Measurements from ENCODE around the gene TMEM181.

TMEM181 gene

GRCh38 chr6:158622545-158623190 lies 62.8 kb downstream of the TMEM181 start:
- no peak for DNase-seq (ENCODE audit: low read depth)
- H3K4me3 ChIP-seq (replicated peaks; ENCODE audit: low read depth, low read length) = no peak overlapping the region
- TF ChIP-seq CTCF (IDR thresholded peaks at IDR 0.05; ENCODE audit: low read length, missing control alignments) = no peak

DNA sequence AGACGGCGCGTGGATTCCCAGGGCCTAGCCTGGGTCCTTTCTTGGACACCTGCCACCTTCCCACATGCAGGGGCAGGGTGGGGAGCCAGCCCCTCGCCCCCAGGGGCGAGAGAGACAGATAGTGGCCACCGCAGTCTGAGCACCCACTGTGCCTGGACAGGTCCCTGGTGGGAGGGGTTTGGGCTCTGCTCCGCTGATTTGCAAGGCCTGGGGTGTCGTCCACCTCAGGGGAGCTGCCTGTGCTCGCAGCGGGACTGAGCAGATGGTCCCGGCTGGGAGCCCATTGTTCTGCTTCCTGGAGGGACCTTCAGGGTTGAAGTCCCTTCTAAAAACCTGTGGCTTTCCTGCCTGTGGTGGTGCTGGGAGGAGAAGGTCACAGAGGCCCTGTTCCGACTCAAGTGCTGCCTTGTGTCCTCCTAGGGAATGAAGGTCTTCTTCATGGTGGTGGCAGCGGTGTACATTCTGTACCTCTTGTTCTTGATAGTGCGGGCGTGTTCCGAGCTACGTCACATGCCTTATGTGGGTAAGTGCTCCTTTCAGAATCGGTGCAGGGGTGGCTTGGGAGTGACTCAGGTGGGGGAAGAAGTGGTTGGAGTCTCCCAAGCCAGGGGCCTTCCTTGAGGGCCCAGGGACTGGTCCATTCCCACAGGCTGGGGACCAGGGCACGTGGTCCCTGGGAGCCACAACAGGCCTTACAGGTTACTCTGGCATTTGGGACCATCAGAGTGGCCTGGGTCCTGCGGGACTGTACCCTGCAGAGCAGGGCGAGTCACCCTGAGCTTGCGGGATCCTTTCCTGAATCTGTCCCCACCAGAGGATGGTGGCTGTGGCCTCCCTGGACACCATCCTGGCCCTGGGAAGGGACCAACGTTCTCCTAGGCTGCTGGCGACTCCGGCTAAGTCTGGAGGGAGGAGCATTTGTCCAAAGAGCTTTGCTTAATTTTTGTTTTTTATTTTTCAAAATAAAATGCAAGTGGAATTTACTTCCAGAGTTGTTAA lies 65.1 kb downstream of the TMEM181 start:
- no peak overlapping the region for H3K4me3 ChIP-seq (replicated peaks; ENCODE audit: low read depth, low read length)
- TF ChIP-seq CTCF (IDR thresholded peaks at IDR 0.05; ENCODE audit: low read length, missing control alignments) = no peak
- DNase-seq (ENCODE audit: low read depth) = no peak

GRCh38 chr6:158625881-158626305 lies 66.0 kb downstream of the TMEM181 start:
- no peak for DNase-seq (ENCODE audit: low read depth)
- no peak for TF ChIP-seq CTCF (IDR thresholded peaks at IDR 0.05; ENCODE audit: low read length, missing control alignments)
- no peak overlapping the region for H3K4me3 ChIP-seq (replicated peaks; ENCODE audit: low read depth, low read length)

DNA sequence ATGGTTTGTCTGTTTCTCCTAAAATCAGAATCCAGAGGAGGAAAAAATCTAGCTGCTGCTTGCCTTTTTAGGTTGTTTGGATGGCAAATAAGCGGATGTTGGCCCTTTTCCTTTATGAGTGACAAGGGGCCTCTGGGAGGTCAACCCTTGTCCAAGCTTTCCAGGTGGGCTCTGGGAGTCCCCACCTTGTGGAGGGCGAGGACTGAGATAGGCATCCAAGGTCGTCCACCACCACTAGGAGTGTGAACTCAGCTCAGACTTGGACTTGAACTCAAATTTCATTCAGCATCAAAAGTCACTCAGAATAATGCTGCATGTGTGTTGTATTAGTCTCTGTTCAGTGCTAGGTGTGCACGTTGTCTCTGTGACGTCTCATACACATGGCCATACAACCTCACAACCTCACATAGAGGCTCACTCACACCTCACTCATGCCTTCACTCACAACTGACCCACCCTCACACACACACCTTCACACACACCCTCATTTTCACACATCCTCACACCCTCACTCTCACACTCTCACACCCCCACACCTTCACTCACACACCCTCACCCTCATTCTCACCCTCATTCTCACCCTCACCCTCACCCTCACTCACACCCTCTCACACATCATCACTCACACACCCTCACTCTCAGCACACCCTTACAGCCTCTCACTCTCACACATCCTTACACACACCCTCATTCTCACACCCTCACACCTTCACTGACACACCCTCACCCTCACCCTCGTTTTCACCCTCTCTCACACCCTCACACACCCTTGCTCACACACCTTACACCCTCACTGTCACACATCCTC lies 66.7 kb downstream of the TMEM181 start:
- TF ChIP-seq CTCF (IDR thresholded peaks at IDR 0.05; ENCODE audit: low read length, missing control alignments) = no peak
- no peak for DNase-seq (ENCODE audit: low read depth)
- H3K4me3 ChIP-seq (replicated peaks; ENCODE audit: low read depth, low read length) = no peak overlapping the region

GRCh38 chr6:158627168-158627939 lies 67.5 kb downstream of the TMEM181 start:
- no peak for TF ChIP-seq CTCF (IDR thresholded peaks at IDR 0.05; ENCODE audit: low read length, missing control alignments)
- H3K4me3 ChIP-seq (replicated peaks; ENCODE audit: low read depth, low read length) = no peak overlapping the region
- DNase-seq (ENCODE audit: low read depth) = no peak

GRCh38 chr6:158627940-158628211 lies 68.0 kb downstream of the TMEM181 start:
- H3K4me3 ChIP-seq (replicated peaks; ENCODE audit: low read depth, low read length) = no peak overlapping the region
- no peak for TF ChIP-seq CTCF (IDR thresholded peaks at IDR 0.05; ENCODE audit: low read length, missing control alignments)
- DNase-seq (ENCODE audit: low read depth) = no peak
